ENCODE measurements around the gene SDK1.

The SDK1 gene

GRCh38 chr7:4151524-4151923 is 850.5 kb downstream of the SDK1 start:
- TF ChIP-seq MAX (IDR thresholded peaks at IDR 0.05; ENCODE audit: low read depth, low read length), result no peak
- no peak for TF ChIP-seq MYC (IDR thresholded peaks at IDR 0.05; ENCODE audit: low read depth, low read length)
- TF ChIP-seq POLR2A (IDR thresholded peaks at IDR 0.05; ENCODE audit: extremely low read depth, insufficient read length), result no peak
- TF ChIP-seq CTCF (IDR thresholded peaks at IDR 0.05; ENCODE audit: low read depth, low read length), result no peak
- DNase-seq (ENCODE audit: low read depth), result no peak
- no peak overlapping the region for H3K4me3 ChIP-seq (ENCODE audit: low read depth, low read length)

GRCh38 chr7:4151926-4152549 is 851.0 kb downstream of the SDK1 start:
- no peak overlapping the region for H3K4me3 ChIP-seq (ENCODE audit: low read depth, low read length)
- DNase-seq (ENCODE audit: low read depth), result no peak
- TF ChIP-seq MYC (IDR thresholded peaks at IDR 0.05; ENCODE audit: low read depth, low read length), result no peak
- TF ChIP-seq MAX (IDR thresholded peaks at IDR 0.05; ENCODE audit: low read depth, low read length), result no peak
- no peak for TF ChIP-seq POLR2A (IDR thresholded peaks at IDR 0.05; ENCODE audit: extremely low read depth, insufficient read length)
- no peak for TF ChIP-seq CTCF (IDR thresholded peaks at IDR 0.05; ENCODE audit: low read depth, low read length)

GRCh38 chr7:4154882-4155535 is 854.0 kb downstream of the SDK1 start:
- no peak for DNase-seq (ENCODE audit: low read depth)
- H3K4me3 ChIP-seq (ENCODE audit: low read depth, low read length), result no peak overlapping the region
- TF ChIP-seq MYC (IDR thresholded peaks at IDR 0.05; ENCODE audit: low read depth, low read length), result no peak
- no peak for TF ChIP-seq CTCF (IDR thresholded peaks at IDR 0.05; ENCODE audit: low read depth, low read length)
- no peak for TF ChIP-seq POLR2A (IDR thresholded peaks at IDR 0.05; ENCODE audit: extremely low read depth, insufficient read length)
- no peak for TF ChIP-seq MAX (IDR thresholded peaks at IDR 0.05; ENCODE audit: low read depth, low read length)

GRCh38 chr7:4156190-4156589 is 855.1 kb downstream of the SDK1 start:
- H3K4me3 ChIP-seq (ENCODE audit: low read depth, low read length), result no peak overlapping the region
- TF ChIP-seq CTCF (IDR thresholded peaks at IDR 0.05; ENCODE audit: low read depth, low read length) (no peak), POLR2A (IDR thresholded peaks at IDR 0.05; ENCODE audit: extremely low read depth, insufficient read length) (no peak), MYC (IDR thresholded peaks at IDR 0.05; ENCODE audit: low read depth, low read length) (no peak), MAX (IDR thresholded peaks at IDR 0.05; ENCODE audit: low read depth, low read length) (no peak)
- DNase-seq (ENCODE audit: low read depth), result no peak

- no peak for TF ChIP-seq CTCF (IDR thresholded peaks at IDR 0.05; ENCODE audit: low read depth, low read length)
- no peak for TF ChIP-seq MYC (IDR thresholded peaks at IDR 0.05; ENCODE audit: low read depth, low read length)
- TF ChIP-seq POLR2A (IDR thresholded peaks at IDR 0.05; ENCODE audit: extremely low read depth, insufficient read length), result no peak
- no peak for TF ChIP-seq MAX (IDR thresholded peaks at IDR 0.05; ENCODE audit: low read depth, low read length)
- DNase-seq (ENCODE audit: low read depth), result no peak
- H3K4me3 ChIP-seq (ENCODE audit: low read depth, low read length), result no peak overlapping the region
Observed at GRCh38 chr7:4157651-4158050, 856.6 kb downstream of the SDK1 start.

Data from NB4 (cell line).